Measurements from ENCODE around the gene F12.

DNA sequence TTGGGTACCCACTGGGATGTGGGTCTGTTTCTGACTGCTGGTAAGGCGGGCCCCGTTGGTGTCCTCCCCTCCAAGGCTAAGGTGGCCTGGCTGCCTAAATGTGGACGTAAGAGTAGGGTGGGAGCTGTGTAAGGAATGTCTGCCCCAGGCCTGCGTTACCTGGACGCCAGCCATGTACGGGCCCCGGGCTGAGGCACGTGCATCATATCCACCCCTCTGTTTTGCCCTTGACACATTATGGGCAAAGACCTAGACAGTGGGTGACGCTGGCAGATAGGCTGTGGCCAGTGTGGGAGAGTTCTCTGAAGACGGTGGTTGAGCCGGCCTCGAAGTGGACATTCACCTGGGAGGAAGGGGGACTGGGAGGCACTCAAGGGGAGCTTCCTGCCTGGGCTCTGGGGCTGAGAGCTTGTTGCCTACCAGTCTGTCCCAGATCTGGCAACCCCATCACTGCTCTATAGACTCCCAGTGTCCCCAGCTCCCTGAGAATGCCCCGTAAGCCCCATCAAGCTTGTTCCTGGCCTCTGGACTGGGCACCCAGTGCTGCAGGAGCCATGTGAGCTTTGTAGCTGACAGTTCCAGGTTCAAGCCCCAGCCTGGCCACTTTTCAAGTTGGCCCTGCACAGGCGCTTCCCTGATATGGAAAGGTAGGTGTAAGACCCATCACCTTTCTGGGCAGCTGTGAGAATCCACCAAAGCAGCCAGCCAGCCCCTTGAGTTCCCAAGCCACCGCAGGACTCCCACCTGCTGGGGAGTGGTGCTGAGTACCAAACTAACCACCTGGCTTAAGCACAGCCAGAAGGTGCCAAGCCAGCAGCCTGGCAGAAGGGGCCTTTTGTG is 34.0 kb upstream of the F12 start:
- TF ChIP-seq, protein P1, sequence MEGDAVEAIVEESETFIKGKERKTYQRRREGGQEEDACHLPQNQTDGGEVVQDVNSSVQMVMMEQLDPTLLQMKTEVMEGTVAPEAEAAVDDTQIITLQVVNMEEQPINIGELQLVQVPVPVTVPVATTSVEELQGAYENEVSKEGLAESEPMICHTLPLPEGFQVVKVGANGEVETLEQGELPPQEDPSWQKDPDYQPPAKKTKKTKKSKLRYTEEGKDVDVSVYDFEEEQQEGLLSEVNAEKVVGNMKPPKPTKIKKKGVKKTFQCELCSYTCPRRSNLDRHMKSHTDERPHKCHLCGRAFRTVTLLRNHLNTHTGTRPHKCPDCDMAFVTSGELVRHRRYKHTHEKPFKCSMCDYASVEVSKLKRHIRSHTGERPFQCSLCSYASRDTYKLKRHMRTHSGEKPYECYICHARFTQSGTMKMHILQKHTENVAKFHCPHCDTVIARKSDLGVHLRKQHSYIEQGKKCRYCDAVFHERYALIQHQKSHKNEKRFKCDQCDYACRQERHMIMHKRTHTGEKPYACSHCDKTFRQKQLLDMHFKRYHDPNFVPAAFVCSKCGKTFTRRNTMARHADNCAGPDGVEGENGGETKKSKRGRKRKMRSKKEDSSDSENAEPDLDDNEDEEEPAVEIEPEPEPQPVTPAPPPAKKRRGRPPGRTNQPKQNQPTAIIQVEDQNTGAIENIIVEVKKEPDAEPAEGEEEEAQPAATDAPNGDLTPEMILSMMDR (IDR thresholded peaks at IDR 0.05; ENCODE audit: insufficient read depth, low read length): no peak
- TF ChIP-seq, protein P2, sequence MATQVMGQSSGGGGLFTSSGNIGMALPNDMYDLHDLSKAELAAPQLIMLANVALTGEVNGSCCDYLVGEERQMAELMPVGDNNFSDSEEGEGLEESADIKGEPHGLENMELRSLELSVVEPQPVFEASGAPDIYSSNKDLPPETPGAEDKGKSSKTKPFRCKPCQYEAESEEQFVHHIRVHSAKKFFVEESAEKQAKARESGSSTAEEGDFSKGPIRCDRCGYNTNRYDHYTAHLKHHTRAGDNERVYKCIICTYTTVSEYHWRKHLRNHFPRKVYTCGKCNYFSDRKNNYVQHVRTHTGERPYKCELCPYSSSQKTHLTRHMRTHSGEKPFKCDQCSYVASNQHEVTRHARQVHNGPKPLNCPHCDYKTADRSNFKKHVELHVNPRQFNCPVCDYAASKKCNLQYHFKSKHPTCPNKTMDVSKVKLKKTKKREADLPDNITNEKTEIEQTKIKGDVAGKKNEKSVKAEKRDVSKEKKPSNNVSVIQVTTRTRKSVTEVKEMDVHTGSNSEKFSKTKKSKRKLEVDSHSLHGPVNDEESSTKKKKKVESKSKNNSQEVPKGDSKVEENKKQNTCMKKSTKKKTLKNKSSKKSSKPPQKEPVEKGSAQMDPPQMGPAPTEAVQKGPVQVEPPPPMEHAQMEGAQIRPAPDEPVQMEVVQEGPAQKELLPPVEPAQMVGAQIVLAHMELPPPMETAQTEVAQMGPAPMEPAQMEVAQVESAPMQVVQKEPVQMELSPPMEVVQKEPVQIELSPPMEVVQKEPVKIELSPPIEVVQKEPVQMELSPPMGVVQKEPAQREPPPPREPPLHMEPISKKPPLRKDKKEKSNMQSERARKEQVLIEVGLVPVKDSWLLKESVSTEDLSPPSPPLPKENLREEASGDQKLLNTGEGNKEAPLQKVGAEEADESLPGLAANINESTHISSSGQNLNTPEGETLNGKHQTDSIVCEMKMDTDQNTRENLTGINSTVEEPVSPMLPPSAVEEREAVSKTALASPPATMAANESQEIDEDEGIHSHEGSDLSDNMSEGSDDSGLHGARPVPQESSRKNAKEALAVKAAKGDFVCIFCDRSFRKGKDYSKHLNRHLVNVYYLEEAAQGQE (IDR thresholded peaks at IDR 0.05; ENCODE audit: insufficient replicate concordance, low read depth): no peak
- TF ChIP-seq GABPA (IDR thresholded peaks at IDR 0.05; ENCODE audit: low read depth) (no peak), POLR2AphosphoS5 (IDR thresholded peaks at IDR 0.05; ENCODE audit: low read depth) (peak; percentile 71), SPI1 (IDR thresholded peaks at IDR 0.05; ENCODE audit: borderline replicate concordance, low read depth) (no peak)

Data from HL-60 (cell line).